Sigmoid colon (tissue), 7 donors: ENCODE data around the gene PLXNA4. TPM values are rescaled to one million over a fixed set of nuclear protein-coding genes. Genes with fewer than 3 reads are reported as not detected.

Source experiments
- DNase-seq: peaks from one replicate; pipeline ENCODE4 v3.0.0-alpha.2; 2019
- H3K27ac ChIP-seq, 4 donors: fragments of 200-600 bp; sonication (generic); one replicate each; pipeline ENCODE4 v1.5.1; 2016 to 2019; ENCODE audit warnings: mild to moderate bottlenecking in 1 of 4
- H3K27me3 ChIP-seq, 3 donors: fragments of 200-600 bp; sonication (generic); one replicate each; pipeline ENCODE4 v1.5.1; 2019; ENCODE audit warnings: mild to moderate bottlenecking in 1 of 3
- H3K36me3 ChIP-seq, 4 donors: fragments of 200-600 bp; sonication (generic); one replicate each; pipeline ENCODE4 v1.5.1; 2016 to 2019
- H3K4me1 ChIP-seq, 4 donors: fragments of 200-600 bp; sonication (generic); one replicate each; pipeline ENCODE4 v1.5.1; 2017 to 2019
- H3K4me3 ChIP-seq, 4 donors: fragments of 200-600 bp; sonication (generic); one replicate each; pipeline ENCODE4 v1.5.1; 2017 to 2019; ENCODE audit warnings: mild to moderate bottlenecking in 2 of 4, moderate library complexity in 1 of 4
- H3K9me3 ChIP-seq, 4 donors: fragments of 200-600 bp in 3 of 4; sonication (generic) in 3 of 4; one replicate each; pipeline versions ENCODE4 v1.5.1 to v1.6.1; 2013 to 2019
- EP300 ChIP-seq, 4 donors: sonication (generic); formaldehyde crosslinking; IDR thresholded peaks; one replicate each; pipeline ENCODE4 v1.6.1; 2017; ENCODE audit warnings: antibody characterized with exemption in 4 of 4
- POLR2A ChIP-seq, 2 donors: fragments of 450-650 bp; IDR thresholded peaks; one replicate each; pipeline ENCODE4 v1.6.1; 2016; ENCODE audit warnings: antibody characterized with exemption in 2 of 2, mild to moderate bottlenecking in 2 of 2, moderate library complexity in 2 of 2
- POLR2AphosphoS5 ChIP-seq, 4 donors: sonication (generic); formaldehyde crosslinking; IDR thresholded peaks; one replicate each; pipeline ENCODE4 v1.6.1; 2017; ENCODE audit warnings: antibody characterized with exemption in 4 of 4
- WGBS, 2 donors: extraction: QIAGEN DNeasy Blood & Tissue Kit; methylation state at CpG; one replicate each; pipeline ENCODE4 v1.1.7; 2013; 5-methylcytosine and 5-hydroxymethylcytosine counted together
- intact Hi-C: fragments of 100-400 bp; cut with DNase I; formaldehyde crosslinking; loops from one replicate; pipeline ENCODE4 v1.15.1; 2023
- polyA plus RNA-seq, 3 donors: library from polyadenylated mRNA; stranded (reverse); fragments of 200-250 nt; gene quantifications; one replicate each; pipeline ENCODE4 v1.2.3, GENCODE V29; 2013
- total RNA-seq, 4 donors: library from RNA; depleted of rRNA; stranded (reverse); fragments of >200 nt; gene quantifications; one replicate each; pipeline ENCODE4 v1.1.0, GENCODE V29; 2016
- TF ChIP-seq, protein P1 (sequence below), 4 experiments: fragments of 450-650 bp in 3 of 4; fragments of 200-600 bp in 1 of 4; IDR thresholded peaks; one replicate each; pipeline ENCODE4 v1.5.1; 2016 to 2019; ENCODE audit warnings: antibody characterized with exemption in 4 of 4, mild to moderate bottlenecking in 3 of 4, moderate library complexity in 2 of 4
- donor health status: healthy with polysubstance abuse.
- donor health status: Bipolar disorder and iron deficiency.
- donor health status: healthy.

The PLXNA4 gene
- total and polyA plus RNA-seq, 7 donors = under 0.01 to 10.5 (median 3.7) TPM; not detected in 1

DNA sequence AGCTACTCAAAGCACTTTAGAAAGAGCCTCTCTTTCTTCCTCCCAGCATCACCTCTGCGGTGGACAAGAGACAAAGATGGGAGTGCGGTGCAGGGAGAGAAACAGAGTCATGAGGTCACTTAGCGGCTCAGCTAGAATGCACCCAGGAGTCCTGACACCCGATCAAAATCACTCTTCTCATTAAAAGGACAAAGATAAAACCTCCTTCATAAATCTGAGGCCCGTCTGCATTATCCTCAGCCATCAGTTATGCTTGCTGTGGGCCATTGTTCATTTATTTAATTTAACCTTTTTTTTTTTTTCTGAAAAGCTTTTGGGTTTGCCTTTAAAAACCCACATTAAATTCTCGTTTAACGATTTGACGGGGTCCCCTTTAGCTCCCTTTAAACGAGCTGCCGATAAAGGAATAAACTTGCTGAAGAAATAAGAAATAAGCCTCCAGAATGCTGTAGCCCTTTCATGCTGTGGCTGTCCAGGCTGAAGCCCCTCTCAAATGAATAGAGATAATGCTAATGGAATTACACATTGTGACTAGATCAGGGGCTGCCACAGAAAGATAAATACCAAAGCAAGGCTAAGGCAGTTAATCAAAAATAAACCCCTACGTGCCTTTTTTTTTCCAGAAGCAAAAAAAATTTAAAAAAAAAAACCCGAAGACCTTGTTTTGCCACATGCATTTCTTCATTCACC, 16.1 kb upstream of the PLXNA4 start:
- Histone ChIP-seq H3K36me3 (no peaks in the 10 kb centered on the region), H3K4me3 (no peak overlapping the region), H3K9me3 (no peaks in the 10 kb centered on the region), H3K27me3 (no peaks in the 10 kb centered on the region), H3K4me1 (no peaks in the 10 kb centered on the region), H3K27ac (no peak overlapping the region)
- TF ChIP-seq POLR2AphosphoS5 (IDR thresholded peaks at IDR 0.05) (no peak), EP300 (IDR thresholded peaks at IDR 0.05) (no peak), POLR2A (IDR thresholded peaks at IDR 0.05) (no peak)
- TF ChIP-seq, protein P1, sequence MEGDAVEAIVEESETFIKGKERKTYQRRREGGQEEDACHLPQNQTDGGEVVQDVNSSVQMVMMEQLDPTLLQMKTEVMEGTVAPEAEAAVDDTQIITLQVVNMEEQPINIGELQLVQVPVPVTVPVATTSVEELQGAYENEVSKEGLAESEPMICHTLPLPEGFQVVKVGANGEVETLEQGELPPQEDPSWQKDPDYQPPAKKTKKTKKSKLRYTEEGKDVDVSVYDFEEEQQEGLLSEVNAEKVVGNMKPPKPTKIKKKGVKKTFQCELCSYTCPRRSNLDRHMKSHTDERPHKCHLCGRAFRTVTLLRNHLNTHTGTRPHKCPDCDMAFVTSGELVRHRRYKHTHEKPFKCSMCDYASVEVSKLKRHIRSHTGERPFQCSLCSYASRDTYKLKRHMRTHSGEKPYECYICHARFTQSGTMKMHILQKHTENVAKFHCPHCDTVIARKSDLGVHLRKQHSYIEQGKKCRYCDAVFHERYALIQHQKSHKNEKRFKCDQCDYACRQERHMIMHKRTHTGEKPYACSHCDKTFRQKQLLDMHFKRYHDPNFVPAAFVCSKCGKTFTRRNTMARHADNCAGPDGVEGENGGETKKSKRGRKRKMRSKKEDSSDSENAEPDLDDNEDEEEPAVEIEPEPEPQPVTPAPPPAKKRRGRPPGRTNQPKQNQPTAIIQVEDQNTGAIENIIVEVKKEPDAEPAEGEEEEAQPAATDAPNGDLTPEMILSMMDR (IDR thresholded peaks at IDR 0.05) = no peak
- intact Hi-C loops = no loop called here
- DNase-seq = no peak
- WGBS, 2 donors = 73% methylated on average over 12 of the region's 12 CpGs

DNA sequence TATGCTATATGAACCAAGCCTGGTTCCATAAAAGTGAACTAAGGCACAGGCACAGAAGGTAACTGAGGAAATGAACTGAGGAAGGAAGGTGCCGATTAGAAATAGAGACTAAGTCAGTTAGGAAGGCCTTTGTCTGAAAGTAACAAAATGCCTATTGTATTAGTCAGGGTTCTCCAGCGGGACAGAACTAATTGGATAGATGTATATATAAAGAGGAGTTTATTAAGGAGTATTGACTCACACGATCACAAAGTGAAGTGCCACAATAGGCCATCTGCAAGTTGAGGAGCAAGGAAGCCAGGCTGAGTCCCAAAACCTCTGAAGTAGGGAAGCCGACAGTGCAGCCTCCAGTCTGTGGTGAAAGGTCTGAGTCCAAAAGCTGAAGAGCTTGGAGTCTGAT, 13.9 kb upstream of the PLXNA4 start:
- Histone ChIP-seq H3K4me1 (no peaks in the 10 kb centered on the region), H3K27ac (no peak overlapping the region), H3K27me3 (no peaks in the 10 kb centered on the region), H3K4me3 (no peak overlapping the region), H3K36me3 (no peaks in the 10 kb centered on the region), H3K9me3 (no peaks in the 10 kb centered on the region)
- 78 to 84% methylated on average over 4 of the region's 4 CpGs for WGBS, 2 donors
- no peak for DNase-seq
- intact Hi-C loops = no loop called here
- no peak for TF ChIP-seq POLR2A (IDR thresholded peaks at IDR 0.05)
- TF ChIP-seq, protein P1 (IDR thresholded peaks at IDR 0.05) = no peak
- TF ChIP-seq POLR2AphosphoS5 (IDR thresholded peaks at IDR 0.05) = no peak
- no peak for TF ChIP-seq EP300 (IDR thresholded peaks at IDR 0.05)

DNA sequence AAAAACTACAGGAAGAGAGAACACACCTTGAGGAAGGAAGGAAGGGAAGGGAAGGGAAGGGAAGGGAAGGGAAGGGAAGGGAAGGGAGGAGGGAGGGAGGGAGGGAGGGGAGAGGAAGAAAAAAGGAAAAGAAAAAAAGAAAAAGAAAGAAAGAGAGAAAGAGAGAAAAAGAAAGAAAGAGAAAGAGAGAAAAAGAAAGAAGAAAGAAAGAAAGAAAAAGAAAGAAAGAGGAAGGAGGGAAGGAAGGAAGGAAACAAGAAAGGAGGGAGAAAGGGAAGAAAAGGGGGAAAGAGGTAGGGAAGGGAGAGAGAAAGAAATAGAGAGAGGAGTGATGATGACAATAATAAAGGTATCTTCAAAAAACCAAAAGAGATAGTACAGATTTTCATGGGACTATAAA, 12.3 kb upstream of the PLXNA4 start:
- H3K4me3 ChIP-seq = no peak overlapping the region
- no peaks in the 10 kb centered on the region for H3K4me1 ChIP-seq
- intact Hi-C loops = no loop called here
- DNase-seq = no peak
- H3K36me3 ChIP-seq = no peaks in the 10 kb centered on the region
- H3K27ac ChIP-seq = no peak overlapping the region
- no peak for TF ChIP-seq EP300 (IDR thresholded peaks at IDR 0.05)
- TF ChIP-seq, protein P1 (IDR thresholded peaks at IDR 0.05) = no peak
- no peak for TF ChIP-seq POLR2AphosphoS5 (IDR thresholded peaks at IDR 0.05)
- no peak for TF ChIP-seq POLR2A (IDR thresholded peaks at IDR 0.05)
- no peaks in the 10 kb centered on the region for H3K9me3 ChIP-seq
- no peaks in the 10 kb centered on the region for H3K27me3 ChIP-seq

DNA sequence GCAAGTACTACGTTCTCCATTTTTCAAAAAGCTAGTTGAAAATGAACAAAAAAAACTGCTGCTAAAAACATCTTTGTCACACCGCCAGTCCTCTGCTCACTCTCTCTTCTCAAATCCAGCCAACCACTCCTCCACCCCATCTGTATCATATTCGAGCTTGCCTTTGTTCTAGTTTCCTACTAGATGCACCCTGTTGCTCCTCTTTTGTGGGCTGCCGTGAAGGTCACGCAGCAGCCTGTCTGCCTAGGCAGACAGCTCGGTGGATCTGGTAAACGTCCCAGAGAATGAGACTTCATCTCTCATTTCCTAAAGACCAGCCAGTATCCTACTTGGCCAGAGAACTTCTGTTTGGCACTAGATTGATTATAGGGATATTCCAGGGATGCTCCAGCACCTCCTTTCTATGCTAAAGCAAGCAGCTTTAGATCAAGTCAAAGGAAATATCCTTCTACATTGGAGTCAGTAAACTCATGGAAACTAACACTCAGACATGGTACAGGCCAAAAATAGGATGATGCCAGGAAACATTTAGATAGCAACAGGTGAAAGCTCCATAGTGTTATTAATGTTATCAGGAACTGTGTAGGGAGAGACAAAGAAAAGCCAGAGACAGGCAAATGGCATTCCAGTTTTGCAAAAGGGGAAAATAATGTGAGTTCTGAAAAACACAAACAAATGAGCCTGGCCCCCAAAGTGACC, 8.7 kb upstream of the PLXNA4 start:
- Histone ChIP-seq H3K9me3 (no peaks in the 10 kb centered on the region), H3K27me3 (no peaks in the 10 kb centered on the region), H3K36me3 (no peaks in the 10 kb centered on the region), H3K27ac (no peak overlapping the region), H3K4me3 (no peak overlapping the region), H3K4me1 (peaks cover 0 to 4% (median 0%) of the 10 kb centered on the region in 4 donors)
- DNase-seq = no peak
- WGBS, 2 donors = 63 to 79% methylated on average over 7 of the region's 7 CpGs
- no peak for TF ChIP-seq EP300 (IDR thresholded peaks at IDR 0.05)
- intact Hi-C loops = no loop called here

DNA sequence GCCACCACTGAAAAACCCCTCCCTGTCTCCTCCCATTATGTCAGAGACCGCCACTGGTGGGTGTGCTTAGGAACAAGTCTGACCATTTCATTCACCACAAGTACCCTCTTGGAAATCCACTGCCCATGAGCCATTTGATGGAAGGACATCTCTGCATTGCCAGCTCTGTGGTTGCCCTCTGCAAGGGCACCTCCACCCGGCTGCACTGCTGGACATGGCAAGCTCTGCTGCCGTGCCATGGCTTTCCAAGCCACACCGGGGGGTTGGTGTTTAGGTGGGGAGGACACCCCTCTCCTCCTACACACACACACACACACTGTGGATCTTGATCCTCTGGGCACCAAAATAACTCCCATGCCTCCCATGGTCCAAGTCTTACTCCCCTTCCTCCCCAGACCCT, 5.2 kb upstream of the PLXNA4 start:
- peaks cover 0 to 2% (median 0%) of the 10 kb centered on the region in 3 donors for H3K27me3 ChIP-seq
- WGBS, 2 donors = 89 to 92% methylated on average over 4 of the region's 4 CpGs
- H3K4me3 ChIP-seq = no peak overlapping the region
- H3K9me3 ChIP-seq = no peaks in the 10 kb centered on the region
- no peak for TF ChIP-seq EP300 (IDR thresholded peaks at IDR 0.05)
- no peak for TF ChIP-seq POLR2A (IDR thresholded peaks at IDR 0.05)
- TF ChIP-seq, protein P1 (IDR thresholded peaks at IDR 0.05) = no peak
- no peak for TF ChIP-seq POLR2AphosphoS5 (IDR thresholded peaks at IDR 0.05)
- no peaks in the 10 kb centered on the region for H3K36me3 ChIP-seq
- H3K27ac ChIP-seq = no peak overlapping the region
- peaks cover 0 to 12% (median 7%) of the 10 kb centered on the region in 4 donors for H3K4me1 ChIP-seq
- DNase-seq = no peak
- intact Hi-C loops = loop anchor here (2.0 kb wide), 2 partner anchors 637 to 893 kb away; no protein-coding TSS in a partner anchor
